ENCODE data around the gene PLEKHA4. TPM values are rescaled to one million over a fixed set of nuclear protein-coding genes. Genes with fewer than 3 reads are reported as not detected.
A peak's percentile ranks its signal among the peaks of the same experiment; 100 is the strongest.

Gene PLEKHA4
- total and polyA plus RNA-seq, 9 of the 15 experiments (the other 6 are each of a cell fraction or from before 2014, with no cell fraction given), result 0.07 to 30.8 (median 11.4) TPM

GRCh38 chr19:48899781-48900476, 31.5 kb upstream of the PLEKHA4 start, which contains the start of gene NUCB1 (continued):
- TF ChIP-seq HINFP (tag; conservative IDR thresholded peaks at IDR 0.05; ENCODE audit: low read depth) (peak; percentile 98), CXXC5 (CRISPR knock-in tag; IDR thresholded peaks at IDR 0.05) (peak; percentile 92), SRF (CRISPR knock-in tag; IDR thresholded peaks at IDR 0.05) (peak in 1 of 2 experiments; percentile 79; a peak in 2 of 4 replicates), FOXK2 (conservative IDR thresholded peaks at IDR 0.05 in 1 of 2, IDR thresholded peaks at IDR 0.05 in 1 of 2; ENCODE audit: low read depth in 2 of 2) (0 out of 4 replicates have a peak, but pooled peaks have one; percentile 20 to 67), NR0B1 (IDR thresholded peaks at IDR 0.05; ENCODE audit: partially characterized antibody) (no peak), BDP1 (IDR thresholded peaks at IDR 0.05; ENCODE audit: insufficient read depth, insufficient read length) (no peak), AFF1 (IDR thresholded peaks at IDR 0.05; ENCODE audit: low read depth in 1 of 2, partially characterized antibody in 2 of 2) (peak; percentile 14 to 95), SP1 (CRISPR knock-in tag; IDR thresholded peaks at IDR 0.05) (peak; percentile 98), MBD2 (IDR thresholded peaks at IDR 0.05; ENCODE audit: borderline replicate concordance, low read depth) (peak; percentile 80; the same call in 1 of the 2 replicates), RBBP5 (IDR thresholded peaks at IDR 0.05; ENCODE audit: borderline replicate concordance, insufficient read depth, low read length, poor library complexity, severe bottlenecking) (peak; percentile 35), ZKSCAN8 (CRISPR knock-in tag; IDR thresholded peaks at IDR 0.05) (no peak), POU5F1 (IDR thresholded peaks at IDR 0.05; ENCODE audit: borderline replicate concordance, low read depth, low read length, partially characterized antibody) (peak; percentile 70), E2F4 (CRISPR knock-in tag; IDR thresholded peaks at IDR 0.05; ENCODE audit: low read depth) (peak; percentile 71; the same call in 1 of the 2 replicates), ZNF830 (CRISPR knock-in tag; IDR thresholded peaks at IDR 0.05) (no peak), ZNF395 (CRISPR knock-in tag; IDR thresholded peaks at IDR 0.05) (peak; percentile 39; the same call in 1 of the 2 replicates), NR2F6 (CRISPR knock-in tag; IDR thresholded peaks at IDR 0.05) (no peak)
